HCT116 (cell line): Measurements from ENCODE around the gene SNX9. TPM values are rescaled to one million over a fixed set of nuclear protein-coding genes. Genes with fewer than 3 reads are reported as not detected.

Experiments
- ATAC-seq: fragments of 200-7000 bp; cut with Tn5 transposase; 2 replicates; pipeline ENCODE4 v1.9.1; 2020; ENCODE audit warnings: mild to moderate bottlenecking, moderate library complexity
- BruUV-seq: library from RNA; stranded (reverse); fragments of 400-500 nt; replicated peaks from 2 replicates; lab custom pipeline; 2021; lab: Mats Ljungman, UMichigan
- CTCF ChIA-PET: fragments of 300-600 bp; sonication (Branson Sonifier 250); formaldehyde crosslinking; loops from one replicate; lab custom pipeline; 2021; ENCODE audit warnings: antibody characterized with exemption; lab: Charles Lee
- POLR2A ChIA-PET: fragments of 300-600, 350-600 bp; sonication (Branson Sonifier 250); formaldehyde crosslinking; loops from one replicate; lab custom pipeline; 2021; ENCODE audit warnings: antibody characterized with exemption; lab: Charles Lee
- RAD21 ChIA-PET, 2 experiments: fragments of 300-600 bp; sonication (Branson Sonifier 250); formaldehyde crosslinking; loops; one replicate each; lab custom pipeline; 2023; ENCODE audit warnings: low total read pairs in 2 of 2; ENCODE audit not compliant: uncharacterized antibody in 2 of 2, unreplicated experiment in 2 of 2, low non-redundant PET in 1 of 2; lab: Charles Lee
- DNase-seq: peaks from one replicate; pipeline ENCODE4 v3.0.0-alpha.2; 2010; ENCODE audit warnings: low read depth, low spot score
- H2AFZ ChIP-seq: fragments of 200-600 bp; shearing (Covaris generic), sonication (generic); 2 replicates; pipeline ENCODE4 v1.6.1; 2017; ENCODE audit warnings: low read depth, mixed run types, mixed read lengths, antibody characterized with exemption, low read length; ENCODE audit not compliant: poor library complexity, severe bottlenecking
- H3K27ac ChIP-seq: 2 replicates; pipeline ENCODE4 v1.5.1; 2012; ENCODE audit warnings: low read depth, low read length
- H3K27me3 ChIP-seq: fragments of 200-600 bp; sonication (generic); 2 replicates; pipeline ENCODE4 v1.6.1; 2016; ENCODE audit warnings: mixed run types, low read length, mixed read lengths; ENCODE audit not compliant: insufficient read depth
- H3K36me3 ChIP-seq, 2 experiments: fragments of 200-500 bp in 1 of 2; fragments of 200-600 bp in 1 of 2; sonication (Bioruptor generic) in 1 of 2; sonication (generic) in 1 of 2; 2 replicates each; pipeline versions ENCODE4 v1.5.1 to v1.6.1; 2014 to 2016; ENCODE audit warnings: low read length in 2 of 2, inconsistent platforms in 1 of 2, mixed read lengths in 1 of 2, mixed run types in 1 of 2; ENCODE audit not compliant: insufficient read depth in 2 of 2, control insufficient read depth in 1 of 2
- H3K4me1 ChIP-seq, 2 experiments: fragments of 200-600 bp in 1 of 2; sonication (generic) in 1 of 2; 2 replicates each; pipeline versions ENCODE4 v1.5.1 to v1.6.1; 2012 to 2017; ENCODE audit warnings: low read length in 2 of 2, inconsistent platforms in 1 of 2, mild to moderate bottlenecking in 1 of 2, mixed read lengths in 1 of 2, mixed run types in 1 of 2, moderate library complexity in 1 of 2; ENCODE audit not compliant: insufficient read depth in 2 of 2, control insufficient read depth in 1 of 2
- H3K4me2 ChIP-seq: fragments of 200-600 bp; sonication (generic); 2 replicates; pipeline ENCODE4 v1.6.1; 2017; ENCODE audit warnings: mixed run types, low read length, mixed read lengths
- H3K4me3 ChIP-seq, 2 experiments: fragments of 200-600 bp in 1 of 2; sonication (generic) in 1 of 2; replicated peaks in 1 of 2; 2 replicates each; pipeline ENCODE4 v1.5.1; 2011 to 2016; ENCODE audit warnings: low read length in 2 of 2, control low read depth in 1 of 2, low read depth in 1 of 2, mild to moderate bottlenecking in 1 of 2, mixed read lengths in 1 of 2, mixed run types in 1 of 2
- H3K79me2 ChIP-seq: fragments of 200-600 bp; sonication (generic); 2 replicates; pipeline ENCODE4 v1.6.1; 2017; ENCODE audit warnings: mild to moderate bottlenecking, mixed run types, low read length, moderate library complexity, mixed read lengths; ENCODE audit not compliant: insufficient read depth
- H3K9ac ChIP-seq: fragments of 200-600 bp; sonication (generic); 2 replicates; pipeline ENCODE4 v1.6.1; 2016; ENCODE audit warnings: low read length, mixed read lengths
- H3K9me2 ChIP-seq: fragments of 200-600 bp; sonication (generic), shearing (Covaris generic); 2 replicates; pipeline ENCODE4 v1.6.1; 2017; ENCODE audit warnings: mixed run types, mild to moderate bottlenecking, moderate library complexity; ENCODE audit not compliant: insufficient read depth
- H3K9me3 ChIP-seq, 2 experiments: fragments of 200-500 bp in 1 of 2; fragments of 200-600 bp in 1 of 2; sonication (Bioruptor generic) in 1 of 2; sonication (generic) in 1 of 2; 2 replicates each; pipeline ENCODE4 v1.6.1; 2014 to 2017; ENCODE audit warnings: low read length in 2 of 2, mixed read lengths in 2 of 2, inconsistent platforms in 1 of 2, low read depth in 1 of 2, mild to moderate bottlenecking in 1 of 2, mixed run types in 1 of 2, moderate library complexity in 1 of 2; ENCODE audit not compliant: control insufficient read depth in 1 of 2, insufficient read depth in 1 of 2
- H4K20me1 ChIP-seq: fragments of 200-600 bp; sonication (generic), shearing (Covaris generic); 2 replicates; pipeline ENCODE4 v1.6.1; 2017; ENCODE audit warnings: mixed run types, mild to moderate bottlenecking, moderate library complexity; ENCODE audit not compliant: insufficient read depth
- FOSL1 ChIP-seq: IDR thresholded peaks from 2 replicates; pipeline ENCODE4 v1.6.1; 2012; ENCODE audit warnings: low read depth
- POLR2A ChIP-seq: IDR thresholded peaks from 2 replicates; pipeline ENCODE4 v1.7.0; 2011; ENCODE audit warnings: borderline replicate concordance; ENCODE audit not compliant: insufficient read depth, insufficient read length; ENCODE audit errors: extremely low read depth
- POLR2AphosphoS5 ChIP-seq: IDR thresholded peaks from 2 replicates; pipeline ENCODE4 v1.6.1; 2011; ENCODE audit warnings: mild to moderate bottlenecking, low read depth, low read length, moderate library complexity
- SP1 ChIP-seq: IDR thresholded peaks from 2 replicates; pipeline ENCODE4 v1.6.1; 2012; ENCODE audit warnings: low read depth
- ZFX ChIP-seq: fragments of 450-650 bp; IDR thresholded peaks from 2 replicates; pipeline ENCODE4 v1.6.1; 2017
- intact Hi-C: fragments of 100-400 bp; cut with micrococcal nuclease; formaldehyde crosslinking; loops from 2 replicates; pipeline ENCODE4 v1.10.0; 2022
- total RNA-seq: library from RNA; stranded (reverse); gene quantifications from one replicate; pipeline ENCODE4 v1.2.1, GENCODE V29; 2021; ENCODE audit not compliant: unreplicated experiment
- TF ChIP-seq, protein P1 (sequence below): IDR thresholded peaks from 2 replicates; pipeline ENCODE4 v1.6.1; 2011; ENCODE audit warnings: mild to moderate bottlenecking, low read length, moderate library complexity; ENCODE audit not compliant: insufficient replicate concordance; ENCODE audit errors: extremely low read depth
- TF ChIP-seq, protein P2 (sequence below), 3 experiments: fragments of 200-600 bp in 1 of 3; sonication (generic) in 1 of 3; IDR thresholded peaks in 2 of 3; conservative IDR thresholded peaks in 1 of 3; 2 replicates each; pipeline ENCODE4 v1.5.1; 2012 to 2017; ENCODE audit warnings: low read depth in 2 of 3, low read length in 2 of 3, antibody characterized with exemption in 1 of 3, borderline replicate concordance in 1 of 3, control low read depth in 1 of 3, mild to moderate bottlenecking in 1 of 3, mixed read lengths in 1 of 3, mixed run types in 1 of 3, moderate library complexity in 1 of 3; ENCODE audit not compliant: insufficient read depth in 1 of 3

The SNX9 gene
- total RNA-seq, 1 experiment from 2014 or later, result 42.5 TPM

DNA sequence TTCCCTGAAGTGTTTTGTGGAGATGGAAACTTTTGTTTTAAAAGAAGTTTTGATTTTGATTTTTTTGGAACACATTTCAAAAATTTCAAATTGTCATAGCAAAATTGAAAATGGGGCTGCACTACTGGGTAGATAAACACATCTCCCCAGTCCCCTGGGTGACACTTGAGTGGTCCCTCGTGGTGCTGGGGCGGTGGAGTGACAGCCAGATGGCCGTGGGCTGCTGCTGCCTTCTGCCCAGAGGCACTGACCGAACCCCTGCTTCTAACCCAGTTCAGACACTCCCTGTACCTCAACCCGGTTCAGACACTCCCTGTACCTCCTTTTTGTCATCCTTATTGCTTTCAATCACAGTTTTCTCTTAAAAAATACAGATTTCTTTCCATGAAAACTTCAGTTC lies 88.7 kb downstream of the SNX9 start:
- H4K20me1 ChIP-seq, result no peaks in the 10 kb centered on the region
- peaks cover 2 to 14% of the 10 kb centered on the region in 2 experiments; a peak in 3 of 4 replicates for H3K36me3 ChIP-seq
- ATAC-seq (no peak), DNase-seq (no peak)
- no TSS peak for BruUV-seq
- no peak overlapping the region for H3K4me2 ChIP-seq
- no peak overlapping the region for H2AFZ ChIP-seq
- no peaks in the 10 kb centered on the region for H3K9me3 ChIP-seq
- H3K9ac ChIP-seq, result no peak overlapping the region
- H3K79me2 ChIP-seq, result no peaks in the 10 kb centered on the region
- intact Hi-C loops, result no loop called here
- CTCF ChIA-PET, result no interaction called here
- no peaks in the 10 kb centered on the region for H3K4me1 ChIP-seq
- POLR2A ChIA-PET, result no interaction called here
- TF ChIP-seq FOSL1 (no peak), SP1 (no peak), POLR2AphosphoS5 (no peak), ZFX (no peak), POLR2A (no peak)
- TF ChIP-seq, protein P1, sequence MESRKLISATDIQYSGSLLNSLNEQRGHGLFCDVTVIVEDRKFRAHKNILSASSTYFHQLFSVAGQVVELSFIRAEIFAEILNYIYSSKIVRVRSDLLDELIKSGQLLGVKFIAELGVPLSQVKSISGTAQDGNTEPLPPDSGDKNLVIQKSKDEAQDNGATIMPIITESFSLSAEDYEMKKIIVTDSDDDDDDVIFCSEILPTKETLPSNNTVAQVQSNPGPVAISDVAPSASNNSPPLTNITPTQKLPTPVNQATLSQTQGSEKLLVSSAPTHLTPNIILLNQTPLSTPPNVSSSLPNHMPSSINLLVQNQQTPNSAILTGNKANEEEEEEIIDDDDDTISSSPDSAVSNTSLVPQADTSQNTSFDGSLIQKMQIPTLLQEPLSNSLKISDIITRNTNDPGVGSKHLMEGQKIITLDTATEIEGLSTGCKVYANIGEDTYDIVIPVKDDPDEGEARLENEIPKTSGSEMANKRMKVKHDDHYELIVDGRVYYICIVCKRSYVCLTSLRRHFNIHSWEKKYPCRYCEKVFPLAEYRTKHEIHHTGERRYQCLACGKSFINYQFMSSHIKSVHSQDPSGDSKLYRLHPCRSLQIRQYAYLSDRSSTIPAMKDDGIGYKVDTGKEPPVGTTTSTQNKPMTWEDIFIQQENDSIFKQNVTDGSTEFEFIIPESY, result no peak
- TF ChIP-seq, protein P2, sequence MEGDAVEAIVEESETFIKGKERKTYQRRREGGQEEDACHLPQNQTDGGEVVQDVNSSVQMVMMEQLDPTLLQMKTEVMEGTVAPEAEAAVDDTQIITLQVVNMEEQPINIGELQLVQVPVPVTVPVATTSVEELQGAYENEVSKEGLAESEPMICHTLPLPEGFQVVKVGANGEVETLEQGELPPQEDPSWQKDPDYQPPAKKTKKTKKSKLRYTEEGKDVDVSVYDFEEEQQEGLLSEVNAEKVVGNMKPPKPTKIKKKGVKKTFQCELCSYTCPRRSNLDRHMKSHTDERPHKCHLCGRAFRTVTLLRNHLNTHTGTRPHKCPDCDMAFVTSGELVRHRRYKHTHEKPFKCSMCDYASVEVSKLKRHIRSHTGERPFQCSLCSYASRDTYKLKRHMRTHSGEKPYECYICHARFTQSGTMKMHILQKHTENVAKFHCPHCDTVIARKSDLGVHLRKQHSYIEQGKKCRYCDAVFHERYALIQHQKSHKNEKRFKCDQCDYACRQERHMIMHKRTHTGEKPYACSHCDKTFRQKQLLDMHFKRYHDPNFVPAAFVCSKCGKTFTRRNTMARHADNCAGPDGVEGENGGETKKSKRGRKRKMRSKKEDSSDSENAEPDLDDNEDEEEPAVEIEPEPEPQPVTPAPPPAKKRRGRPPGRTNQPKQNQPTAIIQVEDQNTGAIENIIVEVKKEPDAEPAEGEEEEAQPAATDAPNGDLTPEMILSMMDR (IDR thresholded peaks at IDR 0.05 in 2 of 3, conservative IDR thresholded peaks at IDR 0.05 in 1 of 3; ENCODE audit: borderline replicate concordance in 1 of 3, insufficient read depth in 1 of 3, low read depth in 2 of 3, low read length in 2 of 3), result no peak
- no peak overlapping the region for H3K4me3 ChIP-seq
- H3K27me3 ChIP-seq, result no peaks in the 10 kb centered on the region
- RAD21 ChIA-PET, result no interaction called here
- no peak overlapping the region for H3K27ac ChIP-seq
- H3K9me2 ChIP-seq, result no peaks in the 10 kb centered on the region
